Chondrocyte (in vitro differentiated cells): ENCODE data around the gene PMVK. TPM values are rescaled to one million over a fixed set of nuclear protein-coding genes. Genes with fewer than 3 reads are reported as not detected.
A peak's percentile ranks its signal among the peaks of the same experiment; 100 is the strongest.

ENCODE experiments used
- DNase-seq: peaks from one replicate; pipeline ENCODE4 v3.0.0; 2021; ENCODE audit warnings: mixed read lengths, low spot score
- H3K27ac Mint-ChIP-seq: one replicate; pipeline ENCODE4 v1.8.0; 2021; ENCODE audit warnings: mild to moderate bottlenecking, moderate library complexity, mixed read lengths; ENCODE audit not compliant: unreplicated experiment
- H3K27me3 Mint-ChIP-seq: 2 replicates; pipeline ENCODE4 v1.8.0; 2021; ENCODE audit warnings: low read depth, mixed read lengths
- H3K36me3 Mint-ChIP-seq: 2 replicates; pipeline ENCODE4 v1.8.0; 2021; ENCODE audit warnings: low read depth, mixed read lengths
- H3K4me1 Mint-ChIP-seq: 2 replicates; pipeline ENCODE4 v1.8.0; 2021; ENCODE audit warnings: low read depth, mild to moderate bottlenecking, mixed read lengths
- H3K4me3 Mint-ChIP-seq: one replicate; pipeline ENCODE4 v1.8.0; 2021; ENCODE audit warnings: mild to moderate bottlenecking, moderate library complexity, mixed read lengths; ENCODE audit not compliant: unreplicated experiment
- H3K9me3 Mint-ChIP-seq: 2 replicates; pipeline ENCODE4 v1.8.0; 2021; ENCODE audit warnings: low read depth, mixed read lengths
- CTCF ChIP-seq: fragments of 200-600 bp; sonication (generic); IDR thresholded peaks from 2 replicates; pipeline ENCODE4 v1.5.0; 2021; ENCODE audit warnings: antibody characterized with exemption, mild to moderate bottlenecking, moderate library complexity
- total RNA-seq: library from RNA; stranded (reverse); gene quantifications from 3 replicates; pipeline ENCODE4 v1.2.1, GENCODE V29; 2021

PMVK gene
- total RNA-seq, 1 donor from 2014 or later, result 27.5 TPM

DNA sequence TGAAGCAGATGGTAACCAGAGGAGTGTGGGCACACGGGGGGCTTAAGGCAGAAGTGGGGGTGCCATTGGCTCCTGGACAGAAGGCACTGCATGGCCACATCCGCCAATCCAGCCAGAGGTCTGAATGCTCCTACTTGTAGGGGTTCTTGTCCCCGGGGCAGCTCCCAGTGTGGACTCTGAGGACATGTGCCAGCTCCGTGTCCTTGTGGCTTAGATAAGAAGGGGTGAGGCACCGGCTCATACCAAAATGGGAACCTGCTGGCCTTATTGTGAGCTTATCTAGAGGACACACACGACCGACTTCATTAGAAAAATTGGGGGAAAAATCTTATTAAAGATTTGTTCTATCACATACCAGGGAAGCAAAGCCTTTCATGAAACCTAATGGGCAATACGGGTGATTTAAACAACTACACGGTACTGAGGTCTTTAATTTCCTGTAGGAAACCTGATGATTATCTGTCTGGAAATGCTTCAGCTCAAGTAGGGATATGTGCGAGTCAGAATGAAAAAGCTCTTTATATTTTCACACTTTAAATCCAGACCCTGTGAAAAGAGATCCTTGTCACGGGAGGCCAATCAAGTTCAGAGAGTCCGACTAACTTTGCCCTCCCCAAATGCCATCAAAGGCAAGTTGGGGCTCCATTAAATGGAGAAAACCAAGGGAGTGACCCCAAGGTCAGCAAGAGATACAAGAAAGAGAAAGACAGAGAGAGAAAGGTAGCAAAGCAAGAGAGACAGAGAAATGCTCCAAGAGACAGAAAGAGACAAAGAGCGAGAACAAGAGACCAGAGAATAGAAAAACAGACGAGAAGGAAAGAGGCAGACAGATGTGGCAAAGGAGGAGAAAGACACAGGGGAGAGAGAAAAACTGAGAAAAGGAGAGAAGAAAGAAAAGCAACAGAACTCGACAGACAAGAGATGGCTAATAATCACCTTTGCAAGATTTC, 52.3 kb downstream of the PMVK start:
- Mint-ChIP-seq H3K27ac (no peak overlapping the region), H3K27me3 (peaks cover 27% of the 10 kb centered on the region), H3K4me1 (no peaks in the 10 kb centered on the region), H3K36me3 (no peaks in the 10 kb centered on the region), H3K4me3 (no peak overlapping the region), H3K9me3 (no peaks in the 10 kb centered on the region)
- TF ChIP-seq CTCF, result no peak
- DNase-seq, result no peak

DNA sequence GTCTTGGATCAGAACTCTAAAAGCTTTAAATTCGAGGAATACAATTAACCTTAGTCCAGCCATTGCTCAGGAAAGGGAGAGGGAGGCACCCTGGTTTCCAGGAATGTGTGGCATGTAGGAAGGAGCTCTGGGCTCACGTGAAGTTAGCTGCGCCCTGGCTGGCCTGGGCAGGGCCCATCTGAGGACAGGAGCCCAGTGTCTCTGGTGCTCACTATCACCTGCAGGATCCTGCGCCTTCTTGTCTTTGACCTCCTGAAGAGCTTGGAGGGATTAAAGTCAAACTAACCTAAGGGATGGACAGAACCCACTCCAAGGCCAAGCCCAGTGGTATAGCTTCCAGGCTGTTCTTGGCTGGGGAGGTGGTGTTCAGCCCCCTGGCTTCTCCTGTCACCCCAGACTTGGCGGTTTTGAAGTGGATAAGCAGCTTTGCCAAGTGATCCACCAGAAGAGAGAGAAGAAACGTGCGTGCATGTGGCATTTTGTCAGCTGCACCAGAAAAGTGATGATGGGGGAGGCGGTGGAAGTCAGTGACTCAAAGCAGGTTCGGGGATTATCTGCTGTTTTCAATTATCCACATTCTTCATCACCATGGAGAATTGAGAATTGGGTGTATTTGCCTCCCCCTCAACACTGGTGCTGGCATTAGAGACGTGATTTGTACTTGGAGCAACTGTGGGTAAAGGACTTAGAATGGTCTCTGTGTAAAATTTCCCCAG, 54.5 kb downstream of the PMVK start:
- H3K4me3 Mint-ChIP-seq, result no peak overlapping the region
- no peaks in the 10 kb centered on the region for H3K9me3 Mint-ChIP-seq
- no peak overlapping the region for H3K27ac Mint-ChIP-seq
- peaks cover 11% of the 10 kb centered on the region for H3K27me3 Mint-ChIP-seq
- no peak for DNase-seq
- TF ChIP-seq CTCF, result no peak
- H3K4me1 Mint-ChIP-seq, result peaks cover 5% of the 10 kb centered on the region
- H3K36me3 Mint-ChIP-seq, result no peaks in the 10 kb centered on the region

DNA sequence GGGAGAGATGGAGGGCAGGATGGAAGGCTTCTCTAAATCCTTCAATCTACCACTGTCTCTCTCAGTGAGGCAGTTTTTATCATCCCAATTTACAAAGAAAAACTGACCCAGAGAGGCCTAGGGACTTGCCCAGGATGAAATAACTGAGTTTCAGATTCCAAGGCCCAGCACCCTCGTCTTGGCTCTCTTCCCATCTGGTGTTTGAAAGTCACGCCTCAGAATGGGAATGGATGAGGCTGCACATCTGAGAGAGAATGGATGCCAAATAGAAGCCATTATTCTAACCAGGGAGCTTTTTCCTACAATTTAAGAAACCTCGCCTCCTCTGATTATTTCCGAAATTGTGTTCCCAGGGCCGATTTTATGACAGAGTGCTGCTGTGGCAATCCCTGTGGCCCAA, 55.8 kb downstream of the PMVK start:
- no peaks in the 10 kb centered on the region for H3K9me3 Mint-ChIP-seq
- peaks cover 9% of the 10 kb centered on the region for H3K27me3 Mint-ChIP-seq
- TF ChIP-seq CTCF, result no peak
- H3K27ac Mint-ChIP-seq, result no peak overlapping the region
- DNase-seq, result no peak
- no peak overlapping the region for H3K4me3 Mint-ChIP-seq
- peaks cover 5% of the 10 kb centered on the region for H3K4me1 Mint-ChIP-seq
- no peaks in the 10 kb centered on the region for H3K36me3 Mint-ChIP-seq

GRCh38 chr1:154879038-154879421, 57.5 kb downstream of the PMVK start:
- Mint-ChIP-seq H3K4me1 (peaks cover 5% of the 10 kb centered on the region), H3K9me3 (no peaks in the 10 kb centered on the region), H3K27me3 (peaks cover 9% of the 10 kb centered on the region), H3K36me3 (no peaks in the 10 kb centered on the region), H3K27ac (no peak overlapping the region), H3K4me3 (no peak overlapping the region)
- no peak for TF ChIP-seq CTCF
- DNase-seq, result no peak

GRCh38 chr1:154878371-154879037, 58.0 kb downstream of the PMVK start:
- DNase-seq, result no peak
- H3K27ac Mint-ChIP-seq, result no peak overlapping the region
- H3K4me1 Mint-ChIP-seq, result peaks cover 5% of the 10 kb centered on the region
- peak; percentile 97 for TF ChIP-seq CTCF
- H3K4me3 Mint-ChIP-seq, result no peak overlapping the region
- H3K36me3 Mint-ChIP-seq, result no peaks in the 10 kb centered on the region
- H3K9me3 Mint-ChIP-seq, result no peaks in the 10 kb centered on the region
- peaks cover 9% of the 10 kb centered on the region for H3K27me3 Mint-ChIP-seq
